Amniotic epithelial cell (primary cell): ENCODE measurements around the gene MATK.
A peak's percentile ranks its signal among the peaks of the same experiment; 100 is the strongest.
"Not testable (repeated sequence)": the region's sequence is repeated elsewhere in the genome, so short reads cannot be mapped to it uniquely, and the experiment has no call there.

Experiments used
- DNase-seq: peaks from one replicate; pipeline ENCODE4 v3.0.0-alpha.2; 2010; ENCODE audit warnings: low read depth

The MATK gene

GRCh38 chr19:3785938-3786824 lies at the start of gene MATK:
Gene MATK (minus strand): TSS chr19:3786381. CDS start chr19:3785135, 1,246 bp downstream.
- DNase-seq, result no peak

GRCh38 chr19:3835055-3835435 lies 48.9 kb upstream of the MATK start:
- DNase-seq, result no peak

GRCh38 chr19:3834349-3835054 lies 48.3 kb upstream of the MATK start:
- DNase-seq, result no peak

GRCh38 chr19:3833578-3834348 lies 47.6 kb upstream of the MATK start:
- DNase-seq, result no peak

- no peak for DNase-seq
Observed at GRCh38 chr19:3832001-3832400, 45.8 kb upstream of the MATK start.

- DNase-seq, result no peak
Observed at GRCh38 chr19:3831601-3832000, 45.4 kb upstream of the MATK start.

GRCh38 chr19:3830621-3831589 lies 44.7 kb upstream of the MATK start:
- no peak for DNase-seq

GRCh38 chr19:3827306-3827705 lies 41.1 kb upstream of the MATK start:
- DNase-seq, result no peak

- DNase-seq, result no peak
Observed at GRCh38 chr19:3826163-3826562, 40.0 kb upstream of the MATK start.

GRCh38 chr19:3825286-3825956 lies 39.2 kb upstream of the MATK start:
- no peak for DNase-seq

GRCh38 chr19:3823350-3823713 lies 37.2 kb upstream of the MATK start:
- DNase-seq, result no peak

- no peak for DNase-seq
Observed at GRCh38 chr19:3822683-3823349, 36.6 kb upstream of the MATK start.

GRCh38 chr19:3821857-3822364 lies 35.7 kb upstream of the MATK start:
- DNase-seq, result peak; percentile 14

- no peak for DNase-seq
Observed at GRCh38 chr19:3821156-3821555, 35.0 kb upstream of the MATK start.

- DNase-seq, result no peak
Observed at GRCh38 chr19:3819989-3820388, 33.8 kb upstream of the MATK start.

GRCh38 chr19:3818918-3819317 lies 32.7 kb upstream of the MATK start:
- DNase-seq, result no peak

GRCh38 chr19:3818466-3818865 lies 32.3 kb upstream of the MATK start:
- no peak for DNase-seq

- DNase-seq, result no peak
Observed at GRCh38 chr19:3817761-3818160, 31.6 kb upstream of the MATK start.

GRCh38 chr19:3816566-3817218 lies 30.5 kb upstream of the MATK start:
- no peak for DNase-seq

- DNase-seq, result not testable (repeated sequence)
Observed at GRCh38 chr19:3816148-3816547, 30.0 kb upstream of the MATK start.
